GM19025 (cell line): ENCODE measurements around the gene PLEKHO2.

ENCODE experiments used
- ATAC-seq: cut with Tn5 transposase; IDR thresholded peaks from one replicate; pipeline ENCODE4 v1.9.1; 2021; ENCODE audit warnings: mild to moderate bottlenecking, low read depth, moderate library complexity; ENCODE audit not compliant: unreplicated experiment

Gene PLEKHO2

GRCh38 chr15:64855205-64855975 is 13.7 kb downstream of the PLEKHO2 start:
- ATAC-seq: no peak

GRCh38 chr15:64856429-64857145 is 14.9 kb downstream of the PLEKHO2 start:
- ATAC-seq: no peak

GRCh38 chr15:64857421-64857820 is 15.7 kb downstream of the PLEKHO2 start:
- no peak for ATAC-seq

GRCh38 chr15:64858021-64858575 is 16.4 kb downstream of the PLEKHO2 start:
- no peak for ATAC-seq

GRCh38 chr15:64859226-64859625 is 17.5 kb downstream of the PLEKHO2 start:
- no peak for ATAC-seq

GRCh38 chr15:64861331-64861730 is 19.6 kb downstream of the PLEKHO2 start:
- no peak for ATAC-seq

GRCh38 chr15:64861960-64862359 is 20.2 kb downstream of the PLEKHO2 start:
- no peak for ATAC-seq

GRCh38 chr15:64862408-64862807 is 20.7 kb downstream of the PLEKHO2 start:
- ATAC-seq: no peak

- ATAC-seq: no peak
These were observed 22.4 kb downstream of the PLEKHO2 start for GRCh38 chr15:64864068-64864467.

- peak; percentile 76 for ATAC-seq
These were observed 23.6 kb downstream of the PLEKHO2 start for GRCh38 chr15:64865126-64865997.

- ATAC-seq: no peak
These were observed 24.3 kb downstream of the PLEKHO2 start for GRCh38 chr15:64865998-64866520.

- no peak for ATAC-seq
These were observed 27.8 kb downstream of the PLEKHO2 start for GRCh38 chr15:64869501-64869900.

GRCh38 chr15:64870353-64870752 is 28.6 kb downstream of the PLEKHO2 start:
- ATAC-seq: no peak

- no peak for ATAC-seq
These were observed 34.0 kb downstream of the PLEKHO2 start for GRCh38 chr15:64875641-64876223.

GRCh38 chr15:64877435-64877834 is 35.7 kb downstream of the PLEKHO2 start:
- no peak for ATAC-seq

- no peak for ATAC-seq
These were observed 37.0 kb downstream of the PLEKHO2 start for GRCh38 chr15:64878705-64879104.

- no peak for ATAC-seq
These were observed 41.4 kb downstream of the PLEKHO2 start for GRCh38 chr15:64883100-64883581.

- ATAC-seq: peak; percentile 73
These were observed 42.3 kb downstream of the PLEKHO2 start for GRCh38 chr15:64883997-64884511.

- ATAC-seq: no peak
These were observed 43.0 kb downstream of the PLEKHO2 start for GRCh38 chr15:64884679-64885078.

- no peak for ATAC-seq
These were observed 46.6 kb downstream of the PLEKHO2 start for GRCh38 chr15:64888336-64888735.
